Right lobe of liver (tissue), 6 donors: Measurements from ENCODE around the gene ERC2. TPM values are rescaled to one million over a fixed set of nuclear protein-coding genes. Genes with fewer than 3 reads are reported as not detected.

ENCODE experiments used
- ATAC-seq, 4 donors: fragments of 200-7000 bp; cut with Tn5 transposase; one replicate each; pipeline ENCODE4 v1.9.1; 2020; ENCODE audit warnings: mild to moderate bottlenecking in 4 of 4, moderate library complexity in 4 of 4
- DNase-seq, 3 donors: peaks; one replicate each; pipeline ENCODE4 v3.0.0-alpha.2; 2020
- H3K27ac ChIP-seq, 3 donors: fragments of 200-600 bp; one replicate each; pipeline ENCODE4 v1.8.0; 2022
- H3K27me3 ChIP-seq, 2 donors: fragments of 200-600 bp; one replicate each; pipeline ENCODE4 v1.8.0; 2022
- H3K36me3 ChIP-seq, 4 donors: fragments of 200-600 bp; sonication (generic) in 1 of 4; one replicate each; pipeline versions ENCODE4 v1.5.1 to v1.8.0; 2017 to 2022; ENCODE audit warnings: control low read depth in 1 of 4
- H3K4me1 ChIP-seq, 4 donors: fragments of 200-600 bp; sonication (generic) in 1 of 4; one replicate each; pipeline versions ENCODE4 v1.5.1 to v1.8.0; 2017 to 2022; ENCODE audit warnings: control low read depth in 1 of 4
- H3K4me3 ChIP-seq, 3 donors: fragments of 200-600 bp; one replicate each; pipeline ENCODE4 v1.8.0; 2022
- H3K9me3 ChIP-seq, 4 donors: fragments of 200-600 bp; sonication (generic) in 1 of 4; one replicate each; pipeline versions ENCODE4 v1.5.1 to v1.8.0; 2017 to 2022; ENCODE audit warnings: control low read depth in 1 of 4
- POLR2A ChIP-seq: fragments of 450-650 bp; IDR thresholded peaks from one replicate; pipeline ENCODE4 v1.6.1; 2017; ENCODE audit warnings: antibody characterized with exemption, mild to moderate bottlenecking
- WGBS: methylation state at CpG from one replicate; pipeline ENCODE4 v1.1.6; 2018; ENCODE audit warnings: low coverage, low lambda C conversion rate; ENCODE audit not compliant: insufficient coverage; ENCODE audit errors: missing lambda C conversion rate; 5-methylcytosine and 5-hydroxymethylcytosine counted together
- intact Hi-C, 2 donors: fragments of 100-400 bp; cut with DNase I; formaldehyde crosslinking; loops; one replicate each; pipeline versions ENCODE4 v1.11.2 to v1.14.1; 2022
- total RNA-seq, 6 experiments: library from RNA; depleted of rRNA in 2 of 6; stranded (reverse); fragments of >200 nt in 2 of 6; fragmentation: NEBNext Ultra II Directional in 3 of 6; extraction: Animal tissue kit (Norgen Biotek cat#: 25700) in 3 of 6; gene quantifications; one replicate each; pipeline versions ENCODE4 v1.1.0 to v1.2.4, GENCODE V29; 2016 to 2023
- TF ChIP-seq, protein P1 (sequence below), 4 donors: fragments of 200-600 bp in 3 of 4; fragments of 450-650 bp in 1 of 4; IDR thresholded peaks; one replicate each; pipeline versions ENCODE4 v1.5.1 to v1.8.0; 2016 to 2022; ENCODE audit warnings: antibody characterized with exemption in 4 of 4, mild to moderate bottlenecking in 2 of 4
- donor health status: DM: no; HTN: yes; CAD: no.
- donor health status: DM: no; HTN: no; CAD: no.
- donor health status: DM: no; HTN: no; CAD: no.
- donor health status: DM: no; HTN: yes; CAD: no.
- donor health status: DM: no; HTN: yes; CAD: no.

Gene ERC2
- total RNA-seq, 6 experiments from 2014 or later = not detected

DNA sequence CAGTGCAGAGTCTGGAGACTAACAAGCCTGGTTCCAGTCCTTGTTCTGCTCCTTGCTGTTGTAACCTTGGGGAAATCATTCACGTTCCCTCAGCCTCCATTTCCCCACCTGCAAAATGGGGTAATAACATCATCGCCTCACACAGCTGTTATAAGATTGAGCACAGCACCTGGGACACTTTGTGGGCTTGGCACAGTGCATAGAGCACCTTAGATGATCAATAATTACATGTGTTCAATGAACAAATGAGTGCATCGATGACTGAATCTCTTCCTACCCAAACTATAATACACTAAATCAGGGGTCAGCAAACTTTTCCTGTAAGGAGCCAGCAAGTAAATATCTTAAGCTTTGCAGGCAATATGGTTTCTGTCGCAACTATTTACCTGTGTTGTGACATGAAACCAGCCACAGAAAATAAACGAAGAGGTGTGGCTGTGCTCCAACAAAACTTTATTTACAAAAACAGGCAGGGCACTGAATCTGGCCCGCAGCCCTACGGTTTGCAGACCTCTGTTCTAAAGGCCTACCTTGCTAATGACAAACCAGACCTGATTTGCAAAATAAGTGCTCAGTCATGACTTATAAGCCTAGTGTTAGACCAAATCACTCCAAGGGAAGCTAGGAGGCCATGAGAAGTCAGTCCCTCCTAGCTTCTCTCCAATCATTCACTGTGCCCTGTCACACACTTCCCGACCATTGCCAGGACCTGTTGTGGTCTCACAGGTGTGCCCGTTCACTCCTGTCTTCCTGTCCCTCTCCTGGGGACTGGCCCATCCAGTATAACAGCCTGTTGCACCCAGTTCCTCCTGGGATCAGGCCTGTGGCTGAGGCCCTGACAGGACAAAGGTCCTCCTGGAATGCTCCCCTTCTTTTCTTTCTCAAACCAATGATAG is 831.7 kb downstream of the ERC2 start:
- intact Hi-C loops = no loop called here
- no peak overlapping the region for H3K4me3 ChIP-seq
- WGBS = 49% methylated on average over 6 of the region's 9 CpGs
- H3K27ac ChIP-seq = no peak overlapping the region
- H3K4me1 ChIP-seq = peaks cover 0 to 9% (median 0%) of the 10 kb centered on the region in 4 donors
- no peaks in the 10 kb centered on the region for H3K27me3 ChIP-seq
- H3K36me3 ChIP-seq = no peaks in the 10 kb centered on the region
- no peak for TF ChIP-seq POLR2A
- TF ChIP-seq, protein P1, sequence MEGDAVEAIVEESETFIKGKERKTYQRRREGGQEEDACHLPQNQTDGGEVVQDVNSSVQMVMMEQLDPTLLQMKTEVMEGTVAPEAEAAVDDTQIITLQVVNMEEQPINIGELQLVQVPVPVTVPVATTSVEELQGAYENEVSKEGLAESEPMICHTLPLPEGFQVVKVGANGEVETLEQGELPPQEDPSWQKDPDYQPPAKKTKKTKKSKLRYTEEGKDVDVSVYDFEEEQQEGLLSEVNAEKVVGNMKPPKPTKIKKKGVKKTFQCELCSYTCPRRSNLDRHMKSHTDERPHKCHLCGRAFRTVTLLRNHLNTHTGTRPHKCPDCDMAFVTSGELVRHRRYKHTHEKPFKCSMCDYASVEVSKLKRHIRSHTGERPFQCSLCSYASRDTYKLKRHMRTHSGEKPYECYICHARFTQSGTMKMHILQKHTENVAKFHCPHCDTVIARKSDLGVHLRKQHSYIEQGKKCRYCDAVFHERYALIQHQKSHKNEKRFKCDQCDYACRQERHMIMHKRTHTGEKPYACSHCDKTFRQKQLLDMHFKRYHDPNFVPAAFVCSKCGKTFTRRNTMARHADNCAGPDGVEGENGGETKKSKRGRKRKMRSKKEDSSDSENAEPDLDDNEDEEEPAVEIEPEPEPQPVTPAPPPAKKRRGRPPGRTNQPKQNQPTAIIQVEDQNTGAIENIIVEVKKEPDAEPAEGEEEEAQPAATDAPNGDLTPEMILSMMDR (IDR thresholded peaks at IDR 0.05) = no peak
- ATAC-seq (peak; percentile 52 to 88 (median 70)), DNase-seq (peak; percentile 29 to 74 (median 72))
- H3K9me3 ChIP-seq = no peaks in the 10 kb centered on the region

DNA sequence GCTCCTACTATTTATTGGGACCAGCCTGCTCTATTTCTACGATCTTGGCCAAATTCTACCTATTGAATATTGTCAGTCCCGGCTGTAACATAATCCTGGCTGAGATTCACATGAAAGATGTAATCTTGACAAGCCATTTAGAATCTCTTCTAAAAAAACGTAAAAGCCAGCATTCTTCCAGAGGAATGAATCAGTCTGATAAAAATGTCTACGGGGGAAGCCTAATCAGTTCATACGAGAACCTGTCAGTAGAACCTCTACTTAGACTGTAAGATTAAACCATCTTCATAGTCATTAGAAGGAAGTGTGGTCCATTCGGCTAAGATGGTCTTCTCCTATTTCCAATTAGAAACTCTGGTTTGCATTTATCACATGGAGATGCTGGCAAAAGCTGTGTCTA is 833.9 kb downstream of the ERC2 start:
- DNase-seq (no peak), ATAC-seq (no peak)
- no peaks in the 10 kb centered on the region for H3K9me3 ChIP-seq
- TF ChIP-seq, protein P1 (IDR thresholded peaks at IDR 0.05) = no peak
- TF ChIP-seq POLR2A = no peak
- intact Hi-C loops = no loop called here
- H3K27me3 ChIP-seq = no peaks in the 10 kb centered on the region
- WGBS = 88% methylated on average over 6 of the region's 6 CpGs
- no peak overlapping the region for H3K4me3 ChIP-seq
- H3K27ac ChIP-seq = no peak overlapping the region
- H3K36me3 ChIP-seq = no peaks in the 10 kb centered on the region
- H3K4me1 ChIP-seq = peaks cover 0 to 9% (median 0%) of the 10 kb centered on the region in 4 donors

DNA sequence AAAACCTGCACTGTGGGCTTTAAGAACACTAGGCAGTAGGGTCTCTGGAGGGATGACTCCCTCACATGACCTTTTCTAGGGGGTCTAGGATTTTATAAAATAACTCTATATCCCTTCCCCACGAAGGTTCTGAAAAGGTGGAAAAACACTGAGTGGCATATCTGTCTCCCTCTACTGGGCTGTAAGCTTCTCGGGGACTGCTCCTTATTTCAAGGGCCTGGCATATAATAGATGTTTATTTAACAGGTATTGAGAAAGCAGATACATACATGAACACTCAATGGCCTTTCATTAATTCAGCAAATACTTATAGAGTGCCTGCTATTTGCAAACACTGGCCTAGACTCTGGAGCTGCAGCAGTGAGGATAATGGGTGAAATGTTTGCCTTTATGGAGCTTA is 834.9 kb downstream of the ERC2 start:
- TF ChIP-seq, protein P1 (IDR thresholded peaks at IDR 0.05) = no peak
- TF ChIP-seq POLR2A = no peak
- no peak for ATAC-seq
- 73% methylated on average over 2 of the region's 2 CpGs for WGBS

DNA sequence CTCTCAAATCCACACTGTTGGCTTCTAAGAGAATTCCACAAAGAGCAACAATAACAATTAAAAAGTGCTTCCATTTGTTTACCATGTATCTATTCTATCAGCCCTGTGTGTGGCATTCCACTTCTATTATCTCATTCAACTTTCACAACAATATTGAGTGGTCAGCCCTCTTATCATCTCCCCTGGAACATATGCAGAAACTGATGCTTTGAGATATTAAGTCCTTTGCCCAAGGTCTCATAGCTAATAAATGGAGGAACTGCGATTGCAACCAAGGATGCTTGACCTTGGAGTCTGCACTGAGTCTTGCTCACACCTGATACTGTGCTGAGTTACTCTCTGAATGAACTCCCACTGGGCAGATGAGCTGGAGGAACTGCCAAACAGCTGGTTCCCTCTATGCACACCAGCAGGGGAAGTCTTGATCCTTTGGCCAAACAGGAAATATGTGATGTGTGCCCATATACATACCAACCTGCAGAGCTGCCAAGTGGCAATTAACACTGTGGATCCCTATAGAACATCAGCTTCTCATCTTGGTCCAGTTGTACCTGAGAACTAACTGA is 836.4 kb downstream of the ERC2 start:
- Histone ChIP-seq H3K4me3 (no peak overlapping the region), H3K9me3 (no peaks in the 10 kb centered on the region), H3K4me1 (peaks cover 0 to 8% (median 0%) of the 10 kb centered on the region in 4 donors), H3K36me3 (no peaks in the 10 kb centered on the region), H3K27ac (no peak overlapping the region), H3K27me3 (no peaks in the 10 kb centered on the region)
- intact Hi-C loops = no loop called here
- DNase-seq (no peak), ATAC-seq (no peak)
- TF ChIP-seq POLR2A = no peak
- TF ChIP-seq, protein P1 (IDR thresholded peaks at IDR 0.05) = no peak
- 82% methylated on average over 1 of the region's 1 CpG for WGBS

More for the DNA sequence above, 834.9 kb downstream of the ERC2 start:
- intact Hi-C loops = no loop called here
- H3K36me3 ChIP-seq = no peaks in the 10 kb centered on the region
- H3K9me3 ChIP-seq = no peaks in the 10 kb centered on the region
- DNase-seq = no peak
- H3K4me1 ChIP-seq = peaks cover 0 to 9% (median 0%) of the 10 kb centered on the region in 4 donors
- H3K4me3 ChIP-seq = no peak overlapping the region
- no peak overlapping the region for H3K27ac ChIP-seq
- no peaks in the 10 kb centered on the region for H3K27me3 ChIP-seq
